Choroid plexus epithelial cell (primary cell): Measurements from ENCODE around the gene GORASP1.

Source experiments
- DNase-seq: peaks from one replicate; pipeline ENCODE4 v3.0.0-alpha.2; 2010; ENCODE audit warnings: low read depth
- H3K4me3 ChIP-seq: 2 replicates; pipeline ENCODE4 v1.5.1; 2011; ENCODE audit warnings: low read depth, mild to moderate bottlenecking, control low read depth, low read length, moderate library complexity
- CTCF ChIP-seq: conservative IDR thresholded peaks from 2 replicates; pipeline ENCODE4 v1.5.1; 2011; ENCODE audit warnings: low read depth, mild to moderate bottlenecking, control low read depth, inconsistent platforms, low read length, moderate library complexity

The GORASP1 gene

GRCh38 chr3:39139442-39139841, 32.0 kb upstream of the GORASP1 start:
- no peak for DNase-seq
- no peak for TF ChIP-seq CTCF
- H3K4me3 ChIP-seq, result no peak overlapping the region

GRCh38 chr3:39138804-39139415, 31.5 kb upstream of the GORASP1 start:
- no peak for DNase-seq
- H3K4me3 ChIP-seq, result no peak overlapping the region
- no peak for TF ChIP-seq CTCF

GRCh38 chr3:39137991-39138803, 30.8 kb upstream of the GORASP1 start:
- no peak for DNase-seq
- H3K4me3 ChIP-seq, result no peak overlapping the region
- TF ChIP-seq CTCF, result no peak

- no peak for DNase-seq
- TF ChIP-seq CTCF, result no peak
Observed at GRCh38 chr3:39137435-39137936, 30.1 kb upstream of the GORASP1 start.

GRCh38 chr3:39136533-39137434, 29.4 kb upstream of the GORASP1 start:
- TF ChIP-seq CTCF, result no peak
- no peak overlapping the region for H3K4me3 ChIP-seq
- no peak for DNase-seq

More at GRCh38 chr3:39137435-39137936, 30.1 kb upstream of the GORASP1 start:
- no peak overlapping the region for H3K4me3 ChIP-seq

- TF ChIP-seq CTCF, result no peak
- no peak overlapping the region for H3K4me3 ChIP-seq
- no peak for DNase-seq
Observed at GRCh38 chr3:39135170-39135805, 27.9 kb upstream of the GORASP1 start.
